SK-N-SH treated with all-trans-retinoic acid at 6 μM for 48 hours (cell line): ENCODE results near the gene DIABLO.

Experiments used
- ATAC-seq: fragments of 200-7000 bp; cut with Tn5 transposase; 3 replicates; pipeline ENCODE4 v1.9.1; 2020; ENCODE audit warnings: mild to moderate bottlenecking, moderate library complexity
- ARNTL ChIP-seq: fragments of 450-650 bp; formaldehyde crosslinking; IDR thresholded peaks from 2 replicates; pipeline ENCODE4 v1.5.0; 2020; ENCODE audit warnings: low read depth, mild to moderate bottlenecking, moderate library complexity, borderline replicate concordance
- BACH2 ChIP-seq: fragments of 250-450 bp; sonication (Bioruptor Pico); IDR thresholded peaks from 2 replicates; pipeline ENCODE4 v1.9.0; 2021; ENCODE audit warnings: mild to moderate bottlenecking, borderline replicate concordance
- CSDC2 ChIP-seq: fragments of 250-450 bp; sonication (Bioruptor Pico); IDR thresholded peaks from 2 replicates; pipeline ENCODE4 v1.5.0; 2020; ENCODE audit warnings: mild to moderate bottlenecking, moderate library complexity
- CSRNP3 ChIP-seq: fragments of 250-450 bp; sonication (Bioruptor Pico); IDR thresholded peaks from 2 replicates; pipeline ENCODE4 v1.5.1; 2021; ENCODE audit warnings: mild to moderate bottlenecking, moderate library complexity
- GLIS3 ChIP-seq: fragments of 250-450 bp; sonication (Bioruptor Pico); IDR thresholded peaks from 2 replicates; pipeline ENCODE4 v1.5.0; 2020; ENCODE audit warnings: mild to moderate bottlenecking, moderate library complexity
- ISL1 ChIP-seq: fragments of 250-450 bp; sonication (Bioruptor Pico); IDR thresholded peaks from 2 replicates; pipeline ENCODE4 v2.1.2; 2022; ENCODE audit warnings: mild to moderate bottlenecking, moderate library complexity
- OSR1 ChIP-seq: fragments of 250-450 bp; sonication (Bioruptor Pico); IDR thresholded peaks from 2 replicates; pipeline ENCODE4 v1.8.0; 2022; ENCODE audit warnings: moderate library complexity, mild to moderate bottlenecking, inconsistent platforms
- PPARA ChIP-seq: fragments of 250-450 bp; sonication (Bioruptor Pico); IDR thresholded peaks from 2 replicates; pipeline ENCODE4 v1.5.0; 2020; ENCODE audit warnings: mild to moderate bottlenecking, borderline replicate concordance
- RARB ChIP-seq: fragments of 250-450 bp; sonication (Bioruptor Pico); IDR thresholded peaks from 2 replicates; pipeline ENCODE4 v1.8.0; 2021; ENCODE audit warnings: mild to moderate bottlenecking, moderate library complexity
- SNAI2 ChIP-seq: fragments of 250-450 bp; sonication (Bioruptor Pico); IDR thresholded peaks from 2 replicates; pipeline ENCODE4 v1.5.0; 2020; ENCODE audit warnings: mild to moderate bottlenecking, moderate library complexity
- TCF4 ChIP-seq: fragments of 250-450 bp; sonication (Bioruptor Pico); IDR thresholded peaks from 2 replicates; pipeline ENCODE4 v1.8.0; 2021; ENCODE audit warnings: mild to moderate bottlenecking, moderate library complexity, borderline replicate concordance
- TOX ChIP-seq: fragments of 250-450 bp; sonication (Bioruptor Pico); IDR thresholded peaks from 2 replicates; pipeline ENCODE4 v1.8.0; 2021; ENCODE audit warnings: mild to moderate bottlenecking, moderate library complexity, borderline replicate concordance
- ZFP3 ChIP-seq: fragments of 250-450 bp; sonication (Bioruptor Pico); IDR thresholded peaks from 2 replicates; pipeline ENCODE4 v1.5.0; 2020; ENCODE audit warnings: mild to moderate bottlenecking, moderate library complexity
- ZFP30 ChIP-seq: fragments of 450-650 bp; formaldehyde crosslinking; IDR thresholded peaks from 2 replicates; pipeline ENCODE4 v1.5.0; 2022; ENCODE audit warnings: mild to moderate bottlenecking, moderate library complexity
- ZNF565 ChIP-seq: fragments of 450-650 bp; formaldehyde crosslinking; conservative IDR thresholded peaks from 2 replicates; pipeline ENCODE4 v1.5.0; 2020; ENCODE audit warnings: low read depth, mild to moderate bottlenecking, moderate library complexity
- ZNF70 ChIP-seq: fragments of 450-650 bp; formaldehyde crosslinking; IDR thresholded peaks from 2 replicates; pipeline ENCODE4 v1.5.0; 2020; ENCODE audit warnings: mild to moderate bottlenecking, moderate library complexity
- ZNF8 ChIP-seq: fragments of 450-650 bp; formaldehyde crosslinking; IDR thresholded peaks from 2 replicates; pipeline ENCODE4 v1.5.0; 2020; ENCODE audit warnings: mild to moderate bottlenecking, moderate library complexity
- TF ChIP-seq, protein P1 (sequence below): fragments of 250-450 bp; sonication (Bioruptor Pico); IDR thresholded peaks from 2 replicates; pipeline ENCODE4 v1.5.0; 2020; ENCODE audit warnings: mild to moderate bottlenecking, moderate library complexity
- TF ChIP-seq, protein P2 (sequence below): fragments of 250-450 bp; sonication (Bioruptor Pico); IDR thresholded peaks from 2 replicates; pipeline ENCODE4 v1.8.0; 2021; ENCODE audit warnings: low read depth, mild to moderate bottlenecking, moderate library complexity, borderline replicate concordance
- TF ChIP-seq, protein P3 (sequence below): fragments of 250-450 bp; sonication (Bioruptor Pico); IDR thresholded peaks from 2 replicates; pipeline ENCODE4 v1.8.0; 2020; ENCODE audit warnings: mild to moderate bottlenecking, moderate library complexity, borderline replicate concordance
- TF ChIP-seq, protein P4 (sequence below): fragments of 250-450 bp; sonication (Bioruptor Pico); IDR thresholded peaks from 2 replicates; pipeline ENCODE4 v1.5.1; 2020; ENCODE audit warnings: low read depth, mild to moderate bottlenecking, moderate library complexity

DIABLO gene

DNA sequence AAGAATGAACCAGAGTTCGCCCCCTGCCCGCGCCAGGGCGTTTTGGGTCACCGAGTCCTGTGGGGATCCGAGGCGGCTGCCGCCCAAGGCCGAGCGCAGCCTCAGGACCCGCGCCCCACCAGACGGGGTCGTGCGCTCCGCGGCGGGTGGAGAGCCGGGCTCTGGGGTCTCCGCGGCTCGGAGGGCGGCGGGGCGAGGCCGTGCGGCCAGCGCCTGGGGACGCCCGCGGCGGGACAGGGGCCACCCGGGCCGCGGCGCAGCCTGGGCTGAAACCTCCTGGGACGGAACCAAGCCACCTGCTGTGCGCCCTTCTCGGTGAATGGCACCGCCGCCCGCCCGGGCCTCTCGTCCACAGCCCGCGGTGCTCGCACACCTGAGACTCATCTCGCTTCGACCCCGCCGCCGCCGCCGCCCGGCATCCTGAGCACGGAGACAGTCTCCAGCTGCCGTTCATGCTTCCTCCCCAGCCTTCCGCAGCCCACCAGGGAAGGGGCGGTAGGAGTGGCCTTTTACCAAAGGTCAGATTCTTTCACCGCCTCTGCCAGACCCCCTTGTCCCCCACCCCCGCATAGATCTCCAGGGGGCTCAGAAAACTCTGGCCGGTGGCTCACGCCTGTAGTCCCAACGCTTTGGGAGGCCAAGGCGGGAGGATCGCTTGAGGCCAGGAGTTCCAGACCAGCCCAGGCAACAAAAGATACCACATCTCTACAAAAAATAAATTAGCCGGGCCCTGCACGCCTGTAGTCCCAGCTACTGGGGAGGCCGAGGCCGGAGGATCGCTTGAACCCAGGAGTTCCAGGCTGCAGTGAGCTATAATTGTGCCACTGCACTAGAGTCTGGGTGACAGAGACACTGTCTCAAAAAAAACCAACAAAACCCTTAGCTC, 21.4 kb downstream of the DIABLO start:
- TF ChIP-seq, protein P1, sequence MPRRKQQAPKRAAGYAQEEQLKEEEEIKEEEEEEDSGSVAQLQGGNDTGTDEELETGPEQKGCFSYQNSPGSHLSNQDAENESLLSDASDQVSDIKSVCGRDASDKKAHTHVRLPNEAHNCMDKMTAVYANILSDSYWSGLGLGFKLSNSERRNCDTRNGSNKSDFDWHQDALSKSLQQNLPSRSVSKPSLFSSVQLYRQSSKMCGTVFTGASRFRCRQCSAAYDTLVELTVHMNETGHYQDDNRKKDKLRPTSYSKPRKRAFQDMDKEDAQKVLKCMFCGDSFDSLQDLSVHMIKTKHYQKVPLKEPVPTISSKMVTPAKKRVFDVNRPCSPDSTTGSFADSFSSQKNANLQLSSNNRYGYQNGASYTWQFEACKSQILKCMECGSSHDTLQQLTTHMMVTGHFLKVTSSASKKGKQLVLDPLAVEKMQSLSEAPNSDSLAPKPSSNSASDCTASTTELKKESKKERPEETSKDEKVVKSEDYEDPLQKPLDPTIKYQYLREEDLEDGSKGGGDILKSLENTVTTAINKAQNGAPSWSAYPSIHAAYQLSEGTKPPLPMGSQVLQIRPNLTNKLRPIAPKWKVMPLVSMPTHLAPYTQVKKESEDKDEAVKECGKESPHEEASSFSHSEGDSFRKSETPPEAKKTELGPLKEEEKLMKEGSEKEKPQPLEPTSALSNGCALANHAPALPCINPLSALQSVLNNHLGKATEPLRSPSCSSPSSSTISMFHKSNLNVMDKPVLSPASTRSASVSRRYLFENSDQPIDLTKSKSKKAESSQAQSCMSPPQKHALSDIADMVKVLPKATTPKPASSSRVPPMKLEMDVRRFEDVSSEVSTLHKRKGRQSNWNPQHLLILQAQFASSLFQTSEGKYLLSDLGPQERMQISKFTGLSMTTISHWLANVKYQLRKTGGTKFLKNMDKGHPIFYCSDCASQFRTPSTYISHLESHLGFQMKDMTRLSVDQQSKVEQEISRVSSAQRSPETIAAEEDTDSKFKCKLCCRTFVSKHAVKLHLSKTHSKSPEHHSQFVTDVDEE (CRISPR knock-in tag), result no peak
- TF ChIP-seq GLIS3 (no peak), OSR1 (CRISPR knock-in tag) (no peak), TOX (CRISPR knock-in tag) (no peak), BACH2 (no peak), ZNF565 (CRISPR knock-in tag) (no peak), SNAI2 (CRISPR knock-in tag) (no peak), ISL1 (CRISPR knock-in tag) (no peak), ARNTL (CRISPR knock-in tag) (no peak), RARB (no peak), CSDC2 (CRISPR knock-in tag) (no peak), ZFP30 (CRISPR knock-in tag) (no peak), ZFP3 (CRISPR knock-in tag) (no peak), TCF4 (CRISPR knock-in tag) (no peak), PPARA (no peak), ZNF70 (CRISPR knock-in tag) (no peak), CSRNP3 (CRISPR knock-in tag) (no peak)
- TF ChIP-seq, protein P2, sequence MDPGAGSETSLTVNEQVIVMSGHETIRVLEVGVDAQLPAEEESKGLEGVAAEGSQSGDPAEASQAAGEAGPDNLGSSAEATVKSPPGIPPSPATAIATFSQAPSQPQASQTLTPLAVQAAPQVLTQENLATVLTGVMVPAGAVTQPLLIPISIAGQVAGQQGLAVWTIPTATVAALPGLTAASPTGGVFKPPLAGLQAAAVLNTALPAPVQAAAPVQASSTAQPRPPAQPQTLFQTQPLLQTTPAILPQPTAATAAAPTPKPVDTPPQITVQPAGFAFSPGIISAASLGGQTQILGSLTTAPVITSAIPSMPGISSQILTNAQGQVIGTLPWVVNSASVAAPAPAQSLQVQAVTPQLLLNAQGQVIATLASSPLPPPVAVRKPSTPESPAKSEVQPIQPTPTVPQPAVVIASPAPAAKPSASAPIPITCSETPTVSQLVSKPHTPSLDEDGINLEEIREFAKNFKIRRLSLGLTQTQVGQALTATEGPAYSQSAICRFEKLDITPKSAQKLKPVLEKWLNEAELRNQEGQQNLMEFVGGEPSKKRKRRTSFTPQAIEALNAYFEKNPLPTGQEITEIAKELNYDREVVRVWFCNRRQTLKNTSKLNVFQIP (CRISPR knock-in tag), result no peak
- TF ChIP-seq, protein P3, sequence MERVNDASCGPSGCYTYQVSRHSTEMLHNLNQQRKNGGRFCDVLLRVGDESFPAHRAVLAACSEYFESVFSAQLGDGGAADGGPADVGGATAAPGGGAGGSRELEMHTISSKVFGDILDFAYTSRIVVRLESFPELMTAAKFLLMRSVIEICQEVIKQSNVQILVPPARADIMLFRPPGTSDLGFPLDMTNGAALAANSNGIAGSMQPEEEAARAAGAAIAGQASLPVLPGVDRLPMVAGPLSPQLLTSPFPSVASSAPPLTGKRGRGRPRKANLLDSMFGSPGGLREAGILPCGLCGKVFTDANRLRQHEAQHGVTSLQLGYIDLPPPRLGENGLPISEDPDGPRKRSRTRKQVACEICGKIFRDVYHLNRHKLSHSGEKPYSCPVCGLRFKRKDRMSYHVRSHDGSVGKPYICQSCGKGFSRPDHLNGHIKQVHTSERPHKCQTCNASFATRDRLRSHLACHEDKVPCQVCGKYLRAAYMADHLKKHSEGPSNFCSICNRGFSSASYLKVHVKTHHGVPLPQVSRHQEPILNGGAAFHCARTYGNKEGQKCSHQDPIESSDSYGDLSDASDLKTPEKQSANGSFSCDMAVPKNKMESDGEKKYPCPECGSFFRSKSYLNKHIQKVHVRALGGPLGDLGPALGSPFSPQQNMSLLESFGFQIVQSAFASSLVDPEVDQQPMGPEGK (CRISPR knock-in tag), result no peak
- TF ChIP-seq, all 23 proteins: peak for 0
- no peak for ATAC-seq

- TF ChIP-seq TCF4 (CRISPR knock-in tag) (no peak), ZFP3 (CRISPR knock-in tag) (no peak), ZNF8 (CRISPR knock-in tag) (no peak), BACH2 (no peak), SNAI2 (CRISPR knock-in tag) (no peak), RARB (no peak)
- TF ChIP-seq, protein P1 (CRISPR knock-in tag), result no peak
- TF ChIP-seq, protein P4, sequence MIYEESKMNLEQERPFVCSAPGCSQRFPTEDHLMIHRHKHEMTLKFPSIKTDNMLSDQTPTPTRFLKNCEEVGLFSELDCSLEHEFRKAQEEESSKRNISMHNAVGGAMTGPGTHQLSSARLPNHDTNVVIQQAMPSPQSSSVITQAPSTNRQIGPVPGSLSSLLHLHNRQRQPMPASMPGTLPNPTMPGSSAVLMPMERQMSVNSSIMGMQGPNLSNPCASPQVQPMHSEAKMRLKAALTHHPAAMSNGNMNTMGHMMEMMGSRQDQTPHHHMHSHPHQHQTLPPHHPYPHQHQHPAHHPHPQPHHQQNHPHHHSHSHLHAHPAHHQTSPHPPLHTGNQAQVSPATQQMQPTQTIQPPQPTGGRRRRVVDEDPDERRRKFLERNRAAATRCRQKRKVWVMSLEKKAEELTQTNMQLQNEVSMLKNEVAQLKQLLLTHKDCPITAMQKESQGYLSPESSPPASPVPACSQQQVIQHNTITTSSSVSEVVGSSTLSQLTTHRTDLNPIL (CRISPR knock-in tag), result no peak
- TF ChIP-seq, protein P3 (CRISPR knock-in tag), result no peak
- TF ChIP-seq, protein P2 (CRISPR knock-in tag), result no peak
- ATAC-seq, result peak; percentile 82
Observed at GRCh38 chr12:122203301-122204166, 22.3 kb downstream of the DIABLO start, which contains the start of gene B3GNT4. Gene B3GNT4 (plus strand): TSS chr12:122203709. CDS start chr12:122204619, 910 bp downstream.
